GM12878 (cell line): ENCODE results near the gene PSTPIP2. TPM values are rescaled to one million over a fixed set of nuclear protein-coding genes. Genes with fewer than 3 reads are reported as not detected.

Experiments used
- ETV6 ChIP-seq, 2 experiments: fragments of 450-650 bp in 1 of 2; IDR thresholded peaks in 1 of 2; conservative IDR thresholded peaks in 1 of 2; 2 replicates each; pipeline ENCODE4 v1.6.1; 2014; ENCODE audit warnings: antibody characterized with exemption in 1 of 2, borderline replicate concordance in 1 of 2, low read depth in 1 of 2, mild to moderate bottlenecking in 1 of 2, moderate library complexity in 1 of 2
- GABPA ChIP-seq: IDR thresholded peaks from 2 replicates; pipeline ENCODE4 v1.6.1; 2014; ENCODE audit warnings: antibody characterized with exemption, low read depth, mild to moderate bottlenecking, inconsistent platforms
- HDAC6 ChIP-seq: fragments of 200-600 bp; sonication (generic); IDR thresholded peaks from one replicate; pipeline ENCODE4 v1.8.0; 2017; ENCODE audit warnings: antibody characterized with exemption; ENCODE audit not compliant: unreplicated experiment
- KAT2A ChIP-seq: conservative IDR thresholded peaks from 2 replicates; pipeline ENCODE4 v1.6.1; 2011; ENCODE audit warnings: low read depth, low read length; ENCODE audit not compliant: control insufficient read depth
- MEF2A ChIP-seq: IDR thresholded peaks from 2 replicates; pipeline ENCODE4 v1.6.1; 2011; ENCODE audit warnings: low read depth, mild to moderate bottlenecking, low read length, moderate library complexity; ENCODE audit not compliant: insufficient read depth
- MXI1 ChIP-seq: fragments of 150-350 bp; IDR thresholded peaks from 2 replicates; pipeline ENCODE4 v1.6.1; 2011; ENCODE audit warnings: low read depth, mild to moderate bottlenecking, inconsistent platforms, low read length, improper control_type of control experiment
- NKRF ChIP-seq: fragments of 450-650 bp; conservative IDR thresholded peaks from 2 replicates; pipeline ENCODE4 v1.6.1; 2017; ENCODE audit warnings: mild to moderate bottlenecking, moderate library complexity
- PRDM15 ChIP-seq: fragments of 450-650 bp; formaldehyde crosslinking; IDR thresholded peaks from 2 replicates; pipeline ENCODE4 v1.4.0; 2020; ENCODE audit warnings: mild to moderate bottlenecking, moderate library complexity
- STAT1 ChIP-seq: fragments of 450-650 bp; conservative IDR thresholded peaks from 2 replicates; pipeline ENCODE4 v1.6.1; 2014; ENCODE audit warnings: antibody characterized with exemption, mild to moderate bottlenecking
- TCF3 ChIP-seq: IDR thresholded peaks from 2 replicates; pipeline ENCODE4 v1.6.1; 2012; ENCODE audit warnings: low read depth, mild to moderate bottlenecking, low read length, borderline replicate concordance; ENCODE audit not compliant: insufficient read depth
- ZBTB33 ChIP-seq: fragments of 450-650 bp; IDR thresholded peaks from 2 replicates; pipeline ENCODE4 v1.6.1; 2017; ENCODE audit warnings: mild to moderate bottlenecking
- ZBTB40 ChIP-seq: fragments of 450-650 bp; IDR thresholded peaks from 2 replicates; pipeline ENCODE4 v1.6.1; 2016; ENCODE audit warnings: mild to moderate bottlenecking, moderate library complexity, borderline replicate concordance
- ZNF24 ChIP-seq: fragments of 450-650 bp; IDR thresholded peaks from 2 replicates; pipeline ENCODE4 v1.6.1; 2017; ENCODE audit warnings: antibody characterized with exemption, mild to moderate bottlenecking
- ZNF622 ChIP-seq: fragments of 450-650 bp; IDR thresholded peaks from 2 replicates; pipeline ENCODE4 v1.6.1; 2017; ENCODE audit warnings: mild to moderate bottlenecking, inconsistent platforms
- polyA plus RNA-seq, 11 experiments: library from polyadenylated mRNA; depleted of rRNA in 4 of 11; unstranded in 6 of 11; stranded (reverse) in 5 of 11; fragments of >200 nt; fragmentation: Nextera tagmentation in 4 of 11; fragmentation: Illumina TruSeq in 1 of 11; extraction: Ambion mirVana in 4 of 11; extraction: Trizol in 1 of 11; gene quantifications; 1 replicate in 1 of 11; 2 replicates in 10 of 11; pipeline versions ENCODE4 v1.2.1 to v1.2.3, GENCODE V29; 2011 to 2016; ENCODE audit warnings: inconsistent platforms in 2 of 11, missing spikeins in 2 of 11, low read depth in 1 of 11
- total RNA-seq, 4 experiments: library from RNA; depleted of rRNA in 3 of 4; stranded (reverse); fragments of >200 nt in 3 of 4; fragmentation: Illumina TruSeq in 1 of 4; extraction: Trizol in 1 of 4; gene quantifications; 2 replicates each; pipeline versions ENCODE4 v1.2.1 to v1.2.3, GENCODE V29; 2013 to 2021

Gene PSTPIP2
- total and polyA plus RNA-seq, 10 of the 15 experiments (the other 5 are each of a cell fraction or from before 2014, with no cell fraction given) = 0.69 to 38.4 (median 24.7) TPM

GRCh38 chr18:46013484-46014189, 58.4 kb downstream of the PSTPIP2 start (continued):
- no peak for TF ChIP-seq TCF3
- peak; percentile 59 for TF ChIP-seq MEF2A
- TF ChIP-seq ZBTB33 = no peak
- TF ChIP-seq ZNF24 = no peak
- TF ChIP-seq KAT2A = no peak
- no peak for TF ChIP-seq ZBTB40
- no peak for TF ChIP-seq PRDM15
- TF ChIP-seq ZNF622 = no peak
- TF ChIP-seq MXI1 = no peak
- TF ChIP-seq NKRF = no peak
- TF ChIP-seq GABPA = peak; percentile 72
- TF ChIP-seq HDAC6 = no peak
- peak in 1 of 2 experiments; percentile 99; a peak in 2 of 4 replicates for TF ChIP-seq ETV6 (conservative IDR thresholded peaks at IDR 0.05 in 1 of 2, IDR thresholded peaks at IDR 0.05 in 1 of 2; ENCODE audit: borderline replicate concordance in 1 of 2, low read depth in 1 of 2)
- no peak for TF ChIP-seq STAT1
